ENCODE measurements around the gene NCAPG2.

- TF ChIP-seq POLR2A (IDR thresholded peaks at IDR 0.05): no peak
- no peak for TF ChIP-seq CTCF (IDR thresholded peaks at IDR 0.05)
Measured at GRCh38 chr7:158651968-158652565, 52.5 kb downstream of the NCAPG2 start.
